Liver (tissue), 3 donors: ENCODE data around the gene SLC35E1.

Experiments
- GABPA ChIP-seq, 2 donors: IDR thresholded peaks in 1 of 2; conservative IDR thresholded peaks in 1 of 2; 2 replicates each; pipeline ENCODE4 v1.6.1; 2016; ENCODE audit warnings: antibody characterized with exemption in 2 of 2, mild to moderate bottlenecking in 1 of 2, moderate library complexity in 1 of 2
- HNF4A ChIP-seq, 2 donors: conservative IDR thresholded peaks; 2 replicates each; pipeline ENCODE4 v1.6.1; 2016; ENCODE audit warnings: antibody characterized with exemption in 2 of 2, mild to moderate bottlenecking in 2 of 2
- JUND ChIP-seq, 2 donors: IDR thresholded peaks; 2 replicates each; pipeline ENCODE4 v1.6.1; 2016; ENCODE audit warnings: antibody characterized with exemption in 2 of 2
- NR2F2 ChIP-seq: IDR thresholded peaks from 2 replicates; pipeline ENCODE4 v1.6.1; 2016; ENCODE audit warnings: antibody characterized with exemption
- RAD21 ChIP-seq, 2 donors: IDR thresholded peaks; 2 replicates each; pipeline ENCODE4 v1.6.1; 2016; ENCODE audit warnings: antibody characterized with exemption in 2 of 2, mild to moderate bottlenecking in 2 of 2
- SP1 ChIP-seq: IDR thresholded peaks from 2 replicates; pipeline ENCODE4 v1.6.1; 2018; ENCODE audit warnings: antibody characterized with exemption, mild to moderate bottlenecking
- TAF1 ChIP-seq: conservative IDR thresholded peaks from 2 replicates; pipeline ENCODE4 v1.6.1; 2016; ENCODE audit warnings: antibody characterized with exemption, mild to moderate bottlenecking
- YY1 ChIP-seq: IDR thresholded peaks from 2 replicates; pipeline ENCODE4 v1.6.1; 2016; ENCODE audit warnings: antibody characterized with exemption, mild to moderate bottlenecking
- TF ChIP-seq, protein P1 (sequence below): fragments of 150-350 bp; IDR thresholded peaks from 2 replicates; pipeline ENCODE4 v1.5.1; 2017; ENCODE audit warnings: improper control_type of control experiment, low read depth, low read length; ENCODE audit not compliant: missing input control
- TF ChIP-seq, protein P2 (sequence below): IDR thresholded peaks from 2 replicates; pipeline ENCODE4 v1.6.1; 2016; ENCODE audit warnings: antibody characterized with exemption, mild to moderate bottlenecking
- TF ChIP-seq, protein P3 (sequence below): IDR thresholded peaks from 2 replicates; pipeline ENCODE4 v1.6.1; 2016; ENCODE audit warnings: antibody characterized with exemption
- TF ChIP-seq, protein P4 (sequence below): IDR thresholded peaks from 2 replicates; pipeline ENCODE4 v1.6.1; 2016; ENCODE audit warnings: antibody characterized with exemption
- donor health status: healthy.
- donor health status: healthy.

DNA sequence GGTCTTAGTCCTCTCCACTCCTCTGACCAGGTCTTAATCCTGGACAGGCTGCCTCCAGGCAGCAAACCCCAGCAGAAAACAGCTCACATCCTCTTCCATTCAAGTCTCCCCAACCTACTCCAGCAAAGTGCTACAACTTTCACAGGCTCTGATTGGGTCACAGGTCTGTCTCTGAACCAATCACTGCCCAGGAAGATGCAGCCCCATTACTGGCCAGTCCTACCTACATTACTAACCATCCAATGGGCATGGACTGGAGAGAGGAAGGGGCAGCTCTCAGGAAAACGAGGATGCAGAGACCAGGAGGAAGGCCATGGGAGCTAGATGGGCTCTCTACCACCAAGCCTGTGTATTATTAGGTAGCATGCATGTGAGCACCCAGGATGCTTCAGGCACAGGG, 43.6 kb upstream of the SLC35E1 start:
- TF ChIP-seq, protein P1, sequence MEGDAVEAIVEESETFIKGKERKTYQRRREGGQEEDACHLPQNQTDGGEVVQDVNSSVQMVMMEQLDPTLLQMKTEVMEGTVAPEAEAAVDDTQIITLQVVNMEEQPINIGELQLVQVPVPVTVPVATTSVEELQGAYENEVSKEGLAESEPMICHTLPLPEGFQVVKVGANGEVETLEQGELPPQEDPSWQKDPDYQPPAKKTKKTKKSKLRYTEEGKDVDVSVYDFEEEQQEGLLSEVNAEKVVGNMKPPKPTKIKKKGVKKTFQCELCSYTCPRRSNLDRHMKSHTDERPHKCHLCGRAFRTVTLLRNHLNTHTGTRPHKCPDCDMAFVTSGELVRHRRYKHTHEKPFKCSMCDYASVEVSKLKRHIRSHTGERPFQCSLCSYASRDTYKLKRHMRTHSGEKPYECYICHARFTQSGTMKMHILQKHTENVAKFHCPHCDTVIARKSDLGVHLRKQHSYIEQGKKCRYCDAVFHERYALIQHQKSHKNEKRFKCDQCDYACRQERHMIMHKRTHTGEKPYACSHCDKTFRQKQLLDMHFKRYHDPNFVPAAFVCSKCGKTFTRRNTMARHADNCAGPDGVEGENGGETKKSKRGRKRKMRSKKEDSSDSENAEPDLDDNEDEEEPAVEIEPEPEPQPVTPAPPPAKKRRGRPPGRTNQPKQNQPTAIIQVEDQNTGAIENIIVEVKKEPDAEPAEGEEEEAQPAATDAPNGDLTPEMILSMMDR, result no peak
- TF ChIP-seq RAD21 (IDR thresholded peaks at IDR 0.05) (no peak), YY1 (no peak), HNF4A (conservative IDR thresholded peaks at IDR 0.05) (no peak), TAF1 (no peak), SP1 (no peak), GABPA (IDR thresholded peaks at IDR 0.05 in 1 of 2, conservative IDR thresholded peaks at IDR 0.05 in 1 of 2) (no peak), NR2F2 (no peak), JUND (IDR thresholded peaks at IDR 0.05) (no peak)
- TF ChIP-seq, protein P2, sequence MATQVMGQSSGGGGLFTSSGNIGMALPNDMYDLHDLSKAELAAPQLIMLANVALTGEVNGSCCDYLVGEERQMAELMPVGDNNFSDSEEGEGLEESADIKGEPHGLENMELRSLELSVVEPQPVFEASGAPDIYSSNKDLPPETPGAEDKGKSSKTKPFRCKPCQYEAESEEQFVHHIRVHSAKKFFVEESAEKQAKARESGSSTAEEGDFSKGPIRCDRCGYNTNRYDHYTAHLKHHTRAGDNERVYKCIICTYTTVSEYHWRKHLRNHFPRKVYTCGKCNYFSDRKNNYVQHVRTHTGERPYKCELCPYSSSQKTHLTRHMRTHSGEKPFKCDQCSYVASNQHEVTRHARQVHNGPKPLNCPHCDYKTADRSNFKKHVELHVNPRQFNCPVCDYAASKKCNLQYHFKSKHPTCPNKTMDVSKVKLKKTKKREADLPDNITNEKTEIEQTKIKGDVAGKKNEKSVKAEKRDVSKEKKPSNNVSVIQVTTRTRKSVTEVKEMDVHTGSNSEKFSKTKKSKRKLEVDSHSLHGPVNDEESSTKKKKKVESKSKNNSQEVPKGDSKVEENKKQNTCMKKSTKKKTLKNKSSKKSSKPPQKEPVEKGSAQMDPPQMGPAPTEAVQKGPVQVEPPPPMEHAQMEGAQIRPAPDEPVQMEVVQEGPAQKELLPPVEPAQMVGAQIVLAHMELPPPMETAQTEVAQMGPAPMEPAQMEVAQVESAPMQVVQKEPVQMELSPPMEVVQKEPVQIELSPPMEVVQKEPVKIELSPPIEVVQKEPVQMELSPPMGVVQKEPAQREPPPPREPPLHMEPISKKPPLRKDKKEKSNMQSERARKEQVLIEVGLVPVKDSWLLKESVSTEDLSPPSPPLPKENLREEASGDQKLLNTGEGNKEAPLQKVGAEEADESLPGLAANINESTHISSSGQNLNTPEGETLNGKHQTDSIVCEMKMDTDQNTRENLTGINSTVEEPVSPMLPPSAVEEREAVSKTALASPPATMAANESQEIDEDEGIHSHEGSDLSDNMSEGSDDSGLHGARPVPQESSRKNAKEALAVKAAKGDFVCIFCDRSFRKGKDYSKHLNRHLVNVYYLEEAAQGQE, result no peak
- TF ChIP-seq, protein P3, sequence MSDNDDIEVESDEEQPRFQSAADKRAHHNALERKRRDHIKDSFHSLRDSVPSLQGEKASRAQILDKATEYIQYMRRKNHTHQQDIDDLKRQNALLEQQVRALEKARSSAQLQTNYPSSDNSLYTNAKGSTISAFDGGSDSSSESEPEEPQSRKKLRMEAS, result no peak
- TF ChIP-seq, protein P4, sequence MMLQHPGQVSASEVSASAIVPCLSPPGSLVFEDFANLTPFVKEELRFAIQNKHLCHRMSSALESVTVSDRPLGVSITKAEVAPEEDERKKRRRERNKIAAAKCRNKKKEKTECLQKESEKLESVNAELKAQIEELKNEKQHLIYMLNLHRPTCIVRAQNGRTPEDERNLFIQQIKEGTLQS, result no peak
